HEK293 (cell line): ENCODE data around the gene C1orf198.

ENCODE experiments used
- CTCF ChIA-PET: fragments of 350-600 bp; formaldehyde crosslinking; extraction: SDS; loops from one replicate; lab custom pipeline; 2021; ENCODE audit warnings: antibody characterized with exemption; lab: Yijun Ruan, JAX
- POLR2A ChIA-PET: fragments of 300-600 bp; formaldehyde crosslinking; extraction: SDS; loops from one replicate; lab custom pipeline; 2020; ENCODE audit warnings: antibody characterized with exemption, inconsistent platforms; lab: Yijun Ruan, JAX
- H3K27ac ChIP-seq: fragments of 200-500 bp; sonication (Bioruptor generic); 2 replicates; pipeline ENCODE4 v1.5.1; 2014; ENCODE audit warnings: low read depth, low read length, control low read depth, inconsistent platforms; ENCODE audit errors: extremely low read depth
- H3K36me3 ChIP-seq, 2 experiments: fragments of 200-500 bp in 1 of 2; sonication (Bioruptor generic) in 1 of 2; 1 replicate in 1 of 2; 2 replicates in 1 of 2; pipeline ENCODE4 v1.5.1; 2014 to 2017; ENCODE audit warnings: inconsistent platforms in 2 of 2, low read length in 2 of 2; ENCODE audit not compliant: control insufficient read depth in 2 of 2, insufficient read depth in 1 of 2
- H3K4me1 ChIP-seq: fragments of 200-500 bp; sonication (Bioruptor generic); 2 replicates; pipeline ENCODE4 v1.5.1; 2014; ENCODE audit warnings: mild to moderate bottlenecking, low read length, inconsistent platforms; ENCODE audit not compliant: control insufficient read depth, insufficient read depth
- H3K4me3 ChIP-seq: 2 replicates; pipeline ENCODE4 v1.5.1; 2011; ENCODE audit warnings: low read depth, mild to moderate bottlenecking, control low read depth, low read length, moderate library complexity
- H3K9me3 ChIP-seq: fragments of 200-500 bp; sonication (Bioruptor generic); 2 replicates; pipeline ENCODE4 v1.5.1; 2014; ENCODE audit warnings: low read depth, low read length, inconsistent platforms; ENCODE audit not compliant: control insufficient read depth, insufficient read depth
- CTCF ChIP-seq: fragments of 450-650 bp; formaldehyde crosslinking; IDR thresholded peaks from 2 replicates; pipeline ENCODE4 v1.5.1; 2016; ENCODE audit warnings: missing biosample characterization, missing genetic modification characterization
- HOXD13 ChIP-seq: sonication (generic); formaldehyde crosslinking; IDR thresholded peaks from 2 replicates; pipeline ENCODE4 v1.8.0; 2022; ENCODE audit warnings: missing genetic modification reagents, borderline replicate concordance
- KLF8 ChIP-seq: fragments of 450-650 bp; formaldehyde crosslinking; IDR thresholded peaks from 2 replicates; pipeline ENCODE4 v1.5.1; 2016; ENCODE audit warnings: missing biosample characterization, missing genetic modification characterization
- PRDM1 ChIP-seq: fragments of 450-650 bp; formaldehyde crosslinking; IDR thresholded peaks from 2 replicates; pipeline ENCODE4; 2016; ENCODE audit warnings: missing biosample characterization, missing genetic modification characterization
- PRDM10 ChIP-seq: fragments of 450-650 bp; formaldehyde crosslinking; IDR thresholded peaks from 2 replicates; pipeline ENCODE4 v1.5.1; 2016; ENCODE audit warnings: missing biosample characterization, missing genetic modification characterization
- ZBTB17 ChIP-seq: fragments of 450-650 bp; formaldehyde crosslinking; IDR thresholded peaks from 2 replicates; pipeline ENCODE4 v1.5.1; 2016; ENCODE audit warnings: missing biosample characterization, missing genetic modification characterization
- ZBTB26 ChIP-seq: fragments of 450-650 bp; formaldehyde crosslinking; optimal IDR thresholded peaks from 2 replicates; pipeline ENCODE3; 2016; ENCODE audit warnings: missing biosample characterization, mild to moderate bottlenecking, missing genetic modification characterization
- ZFP37 ChIP-seq: fragments of 450-650 bp; formaldehyde crosslinking; IDR thresholded peaks from 2 replicates; pipeline ENCODE4 v1.5.1; 2016; ENCODE audit warnings: missing biosample characterization, missing genetic modification characterization
- ZFP69B ChIP-seq: fragments of 450-650 bp; formaldehyde crosslinking; IDR thresholded peaks from 2 replicates; pipeline ENCODE4 v1.5.1; 2016; ENCODE audit warnings: missing biosample characterization, missing genetic modification characterization
- ZNF2 ChIP-seq: fragments of 450-650 bp; formaldehyde crosslinking; IDR thresholded peaks from 2 replicates; pipeline ENCODE4 v1.5.1; 2016; ENCODE audit warnings: missing biosample characterization, missing genetic modification characterization
- ZNF223 ChIP-seq: fragments of 450-650 bp; formaldehyde crosslinking; IDR thresholded peaks from 2 replicates; pipeline ENCODE4 v1.5.1; 2016; ENCODE audit warnings: missing biosample characterization, missing genetic modification characterization
- ZNF239 ChIP-seq: fragments of 450-650 bp; formaldehyde crosslinking; IDR thresholded peaks from 2 replicates; pipeline ENCODE4 v1.5.1; 2016; ENCODE audit warnings: missing biosample characterization, missing genetic modification characterization
- ZNF302 ChIP-seq: fragments of 450-650 bp; formaldehyde crosslinking; IDR thresholded peaks from 2 replicates; pipeline ENCODE4 v1.5.1; 2016; ENCODE audit warnings: missing biosample characterization, missing genetic modification characterization, low read depth
- ZNF324 ChIP-seq: fragments of 450-650 bp; formaldehyde crosslinking; IDR thresholded peaks from 2 replicates; pipeline ENCODE4 v1.5.1; 2016; ENCODE audit warnings: missing biosample characterization, missing genetic modification characterization
- ZNF48 ChIP-seq: fragments of 450-650 bp; formaldehyde crosslinking; IDR thresholded peaks from 2 replicates; pipeline ENCODE4 v1.5.1; 2016; ENCODE audit warnings: missing biosample characterization, missing genetic modification characterization
- ZNF501 ChIP-seq: fragments of 450-650 bp; formaldehyde crosslinking; IDR thresholded peaks from 2 replicates; pipeline ENCODE4 v1.5.1; 2016; ENCODE audit warnings: missing biosample characterization, missing genetic modification characterization
- ZNF513 ChIP-seq: fragments of 450-650 bp; IDR thresholded peaks from 2 replicates; pipeline ENCODE4 v1.5.1; 2018; ENCODE audit warnings: missing biosample characterization, missing genetic modification characterization
- ZNF580 ChIP-seq: fragments of 450-650 bp; formaldehyde crosslinking; IDR thresholded peaks from 2 replicates; pipeline ENCODE4 v1.5.1; 2016; ENCODE audit warnings: missing biosample characterization, missing genetic modification characterization
- ZNF596 ChIP-seq: fragments of 450-650 bp; IDR thresholded peaks from 2 replicates; pipeline ENCODE4 v1.5.0; 2018; ENCODE audit warnings: missing biosample characterization, mild to moderate bottlenecking, missing genetic modification characterization, moderate library complexity
- ZNF654 ChIP-seq: fragments of 450-650 bp; formaldehyde crosslinking; IDR thresholded peaks from 2 replicates; pipeline ENCODE4 v1.5.1; 2016; ENCODE audit warnings: low read depth, missing biosample characterization, missing genetic modification characterization
- ZNF660 ChIP-seq: fragments of 450-650 bp; IDR thresholded peaks from 2 replicates; pipeline ENCODE4 v1.5.1; 2018; ENCODE audit warnings: missing biosample characterization, mild to moderate bottlenecking, missing genetic modification characterization
- ZNF664 ChIP-seq: fragments of 450-650 bp; formaldehyde crosslinking; IDR thresholded peaks from 2 replicates; pipeline ENCODE4 v1.5.1; 2016; ENCODE audit warnings: missing biosample characterization, missing genetic modification characterization
- ZNF692 ChIP-seq: fragments of 450-650 bp; formaldehyde crosslinking; IDR thresholded peaks from 2 replicates; pipeline ENCODE4 v1.5.1; 2016; ENCODE audit warnings: missing biosample characterization, missing genetic modification characterization
- ZSCAN16 ChIP-seq: fragments of 450-650 bp; formaldehyde crosslinking; IDR thresholded peaks from 2 replicates; pipeline ENCODE4 v1.5.1; 2016; ENCODE audit warnings: missing biosample characterization, missing genetic modification characterization

The C1orf198 gene

GRCh38 chr1:230867903-230868735 is at the start of gene C1orf198 (continued):
- TF ChIP-seq ZNF239 (tag by site-specific recombination) (no peak), ZSCAN16 (tag by site-specific recombination) (peak; percentile 60), ZNF302 (no peak)

- Histone ChIP-seq H3K4me3 (no peak overlapping the region), H3K9me3 (no peaks in the 10 kb centered on the region), H3K36me3 (peaks cover 24 to 63% of the 10 kb centered on the region in 2 experiments), H3K4me1 (no peaks in the 10 kb centered on the region), H3K27ac (no peak overlapping the region)
- ChIA-PET CTCF (interaction anchor here (0.6 to 3.5 kb wide), 22 partner anchors 7 to 1832 kb away, joined by 3 to 41 read pairs (median 5); no protein-coding TSS in a partner anchor), POLR2A (no interaction called here)
- peak; percentile 76; the same call in 1 of the 2 replicates for TF ChIP-seq ZNF660 (tag by site-specific recombination)
- no peak for TF ChIP-seq ZNF513
- TF ChIP-seq ZNF654 = peak; percentile 74
- TF ChIP-seq ZNF223 (tag by site-specific recombination) = no peak
- TF ChIP-seq CTCF (tag by site-specific recombination) = peak; percentile 55
- TF ChIP-seq PRDM10 (tag by site-specific recombination) = peak; percentile 87
- TF ChIP-seq ZNF501 (tag by site-specific recombination) = 0 out of 2 replicates have a peak, but pooled peaks have one; percentile 36
- no peak for TF ChIP-seq ZNF48 (tag by site-specific recombination)
- no peak for TF ChIP-seq KLF8
- no peak for TF ChIP-seq ZBTB26 (tag by site-specific recombination)
- no peak for TF ChIP-seq ZNF580 (tag by site-specific recombination)
- TF ChIP-seq ZFP37 (tag by site-specific recombination) = no peak
- no peak for TF ChIP-seq ZNF324
- no peak for TF ChIP-seq HOXD13
- TF ChIP-seq PRDM1 = no peak
- peak; percentile 71 for TF ChIP-seq ZFP69B
- TF ChIP-seq ZNF692 = peak; percentile 71
- no peak for TF ChIP-seq ZNF596 (tag by site-specific recombination)
- no peak for TF ChIP-seq ZBTB17 (tag by site-specific recombination)
- no peak for TF ChIP-seq ZNF664 (tag by site-specific recombination)
- TF ChIP-seq ZNF2 = peak; percentile 89
Measured at GRCh38 chr1:230917284-230918135, 49.2 kb upstream of the C1orf198 start.
